T-helper 9 cell (primary cell): Measurements from ENCODE around the gene LCN12.

Source experiments
- DNase-seq: peaks from one replicate; pipeline ENCODE4 v3.0.0-alpha.2; 2020

The LCN12 gene

GRCh38 chr9:136958898-136959850, 7.1 kb downstream of the LCN12 start:
- DNase-seq: no peak

- no peak for DNase-seq
Measured at GRCh38 chr9:136960212-136960937, 8.3 kb downstream of the LCN12 start.

- DNase-seq: no peak
Measured at GRCh38 chr9:136960938-136961275, 8.8 kb downstream of the LCN12 start.

GRCh38 chr9:136961279-136962065, 9.4 kb downstream of the LCN12 start:
- DNase-seq: no peak

- no peak for DNase-seq
Measured at GRCh38 chr9:136962163-136962562, 10.1 kb downstream of the LCN12 start.

GRCh38 chr9:136962701-136963248, 10.7 kb downstream of the LCN12 start:
- no peak for DNase-seq

GRCh38 chr9:136963341-136963740, 11.3 kb downstream of the LCN12 start:
- no peak for DNase-seq

- DNase-seq: no peak
Measured at GRCh38 chr9:136963751-136964150, 11.7 kb downstream of the LCN12 start.

- no peak for DNase-seq
Measured at GRCh38 chr9:136964171-136964689, 12.2 kb downstream of the LCN12 start.

- DNase-seq: no peak
Measured at GRCh38 chr9:136964833-136965422, 12.9 kb downstream of the LCN12 start.

GRCh38 chr9:136965771-136966484, 13.9 kb downstream of the LCN12 start:
- DNase-seq: no peak

- DNase-seq: no peak
Measured at GRCh38 chr9:136968333-136969127, 16.5 kb downstream of the LCN12 start.

- DNase-seq: no peak
Measured at GRCh38 chr9:136969150-136969549, 17.1 kb downstream of the LCN12 start.

GRCh38 chr9:136969774-136970173, 17.7 kb downstream of the LCN12 start:
- no peak for DNase-seq

GRCh38 chr9:136970361-136970760, 18.3 kb downstream of the LCN12 start:
- DNase-seq: no peak

- no peak for DNase-seq
Measured at GRCh38 chr9:136971746-136972145, 19.7 kb downstream of the LCN12 start.

- DNase-seq: no peak
Measured at GRCh38 chr9:136972335-136972734, 20.3 kb downstream of the LCN12 start.

GRCh38 chr9:136972743-136973142, 20.7 kb downstream of the LCN12 start:
- no peak for DNase-seq

- DNase-seq: no peak
Measured at GRCh38 chr9:136973618-136974617, 21.8 kb downstream of the LCN12 start.
